Subcutaneous abdominal adipose tissue (tissue), 5 donors: ENCODE data around the gene SNRPD3.
A peak's percentile ranks its signal among the peaks of the same experiment; 100 is the strongest.

Experiments used
- H3K27ac ChIP-seq: one replicate; pipeline ENCODE4 v1.7.0; 2013; ENCODE audit warnings: low read depth, mild to moderate bottlenecking, inconsistent platforms, low read length, moderate library complexity
- H3K27me3 ChIP-seq, 5 donors: one replicate each; pipeline ENCODE4 v1.7.0; 2013; ENCODE audit warnings: low read length in 5 of 5, inconsistent platforms in 1 of 5; ENCODE audit not compliant: control insufficient read depth in 5 of 5, insufficient read depth in 4 of 5
- H3K36me3 ChIP-seq, 5 donors: one replicate each; pipeline ENCODE4 v1.7.0; 2013; ENCODE audit warnings: low read length in 5 of 5; ENCODE audit not compliant: control insufficient read depth in 5 of 5, insufficient read depth in 5 of 5
- H3K4me1 ChIP-seq, 5 donors: one replicate each; pipeline ENCODE4 v1.7.0; 2013; ENCODE audit warnings: low read length in 5 of 5, mild to moderate bottlenecking in 3 of 5, moderate library complexity in 1 of 5; ENCODE audit not compliant: control insufficient read depth in 5 of 5, insufficient read depth in 5 of 5
- H3K4me3 ChIP-seq, 5 donors: one replicate each; pipeline ENCODE4 v1.7.0; 2013; ENCODE audit warnings: low read length in 5 of 5, low read depth in 1 of 5
- H3K9ac ChIP-seq, 5 donors: one replicate each; pipeline ENCODE4 v1.7.0; 2013; ENCODE audit warnings: low read length in 5 of 5, mild to moderate bottlenecking in 4 of 5, moderate library complexity in 3 of 5
- H3K9me3 ChIP-seq, 5 donors: one replicate each; pipeline ENCODE4 v1.7.0; 2013; ENCODE audit warnings: low read length in 5 of 5; ENCODE audit not compliant: control insufficient read depth in 5 of 5
- donor health status: healthy.
- donor health status: healthy.
- donor health status: healthy.
- donor health status: healthy.
- donor health status: healthy.

The SNRPD3 gene

GRCh38 chr22:24583221-24584165 lies 27.7 kb downstream of the SNRPD3 start:
- H3K4me1 ChIP-seq = peaks cover 0 to 9% (median 5%) of the 10 kb centered on the region in 5 donors
- H3K27ac ChIP-seq = no peak overlapping the region
- H3K4me3 ChIP-seq = peak overlapping the region in 1 of 5 donors; percentile 45

GRCh38 chr22:24584166-24584790 lies 28.5 kb downstream of the SNRPD3 start:
- Histone ChIP-seq H3K4me1 (peaks cover 0 to 9% (median 5%) of the 10 kb centered on the region in 5 donors), H3K27ac (no peak overlapping the region), H3K9ac (peak overlapping the region in 1 of 5 donors; percentile 23)

More at GRCh38 chr22:24583221-24584165, 27.7 kb downstream of the SNRPD3 start:
- Histone ChIP-seq H3K9ac (peak overlapping the region in 2 of 5 donors; percentile 5 to 23), H3K9me3 (no peaks in the 10 kb centered on the region), H3K27me3 (no peaks in the 10 kb centered on the region), H3K36me3 (peaks cover 0 to 30% (median 25%) of the 10 kb centered on the region in 5 donors)

GRCh38 chr22:24584871-24585411 lies 29.1 kb downstream of the SNRPD3 start:
- Histone ChIP-seq H3K4me3 (no peak overlapping the region), H3K9ac (no peak overlapping the region), H3K4me1 (peaks cover 0 to 9% (median 5%) of the 10 kb centered on the region in 5 donors), H3K36me3 (peaks cover 0 to 40% (median 31%) of the 10 kb centered on the region in 5 donors), H3K9me3 (no peaks in the 10 kb centered on the region), H3K27ac (no peak overlapping the region), H3K27me3 (no peaks in the 10 kb centered on the region)

More at GRCh38 chr22:24584166-24584790, 28.5 kb downstream of the SNRPD3 start:
- peaks cover 0 to 37% (median 31%) of the 10 kb centered on the region in 5 donors for H3K36me3 ChIP-seq
- no peaks in the 10 kb centered on the region for H3K27me3 ChIP-seq
- no peak overlapping the region for H3K4me3 ChIP-seq
- no peaks in the 10 kb centered on the region for H3K9me3 ChIP-seq

GRCh38 chr22:24585461-24585860 lies 29.7 kb downstream of the SNRPD3 start:
- H3K27me3 ChIP-seq = no peaks in the 10 kb centered on the region
- H3K36me3 ChIP-seq = peaks cover 0 to 40% (median 31%) of the 10 kb centered on the region in 5 donors

GRCh38 chr22:24585927-24586546 lies 30.2 kb downstream of the SNRPD3 start:
- no peaks in the 10 kb centered on the region for H3K27me3 ChIP-seq
- no peaks in the 10 kb centered on the region for H3K9me3 ChIP-seq
- H3K9ac ChIP-seq = no peak overlapping the region
- H3K27ac ChIP-seq = no peak overlapping the region
- H3K4me3 ChIP-seq = no peak overlapping the region
- H3K4me1 ChIP-seq = peaks cover 0 to 9% (median 5%) of the 10 kb centered on the region in 5 donors
- peaks cover 0 to 40% (median 31%) of the 10 kb centered on the region in 5 donors for H3K36me3 ChIP-seq

More at GRCh38 chr22:24585461-24585860, 29.7 kb downstream of the SNRPD3 start:
- Histone ChIP-seq H3K9ac (no peak overlapping the region), H3K9me3 (no peaks in the 10 kb centered on the region), H3K27ac (no peak overlapping the region), H3K4me1 (peaks cover 0 to 9% (median 5%) of the 10 kb centered on the region in 5 donors), H3K4me3 (no peak overlapping the region)

- Histone ChIP-seq H3K36me3 (peaks cover 0 to 40% (median 31%) of the 10 kb centered on the region in 5 donors), H3K27me3 (no peaks in the 10 kb centered on the region), H3K4me3 (no peak overlapping the region), H3K4me1 (peaks cover 4 to 15% (median 9%) of the 10 kb centered on the region in 5 donors), H3K27ac (no peak overlapping the region), H3K9me3 (no peaks in the 10 kb centered on the region), H3K9ac (peak overlapping the region in 1 of 5 donors; percentile 21)
These were observed 31.5 kb downstream of the SNRPD3 start for GRCh38 chr22:24587251-24587650.

- Histone ChIP-seq H3K9ac (no peak overlapping the region), H3K36me3 (peaks cover 0 to 40% (median 31%) of the 10 kb centered on the region in 5 donors), H3K27ac (no peak overlapping the region), H3K27me3 (no peaks in the 10 kb centered on the region), H3K4me1 (peaks cover 4 to 19% (median 13%) of the 10 kb centered on the region in 5 donors), H3K9me3 (no peaks in the 10 kb centered on the region), H3K4me3 (no peak overlapping the region)
These were observed 32.1 kb downstream of the SNRPD3 start for GRCh38 chr22:24587948-24588347.

- Histone ChIP-seq H3K36me3 (peaks cover 0 to 40% (median 31%) of the 10 kb centered on the region in 5 donors), H3K9ac (no peak overlapping the region), H3K4me3 (no peak overlapping the region), H3K4me1 (peaks cover 1 to 22% (median 16%) of the 10 kb centered on the region in 5 donors), H3K27ac (no peak overlapping the region), H3K9me3 (no peaks in the 10 kb centered on the region), H3K27me3 (no peaks in the 10 kb centered on the region)
These were observed 32.6 kb downstream of the SNRPD3 start for GRCh38 chr22:24588381-24588756.

- Histone ChIP-seq H3K36me3 (peaks cover 0 to 40% (median 31%) of the 10 kb centered on the region in 5 donors), H3K27ac (no peak overlapping the region), H3K9ac (no peak overlapping the region)
These were observed 33.1 kb downstream of the SNRPD3 start for GRCh38 chr22:24588757-24589481.

More at GRCh38 chr22:24588757-24589481, 33.1 kb downstream of the SNRPD3 start:
- Histone ChIP-seq H3K4me1 (peaks cover 0 to 17% (median 13%) of the 10 kb centered on the region in 5 donors), H3K9me3 (no peaks in the 10 kb centered on the region), H3K27me3 (no peaks in the 10 kb centered on the region), H3K4me3 (no peak overlapping the region)
